Mesothelial cell of epicardium (in vitro differentiated cells): ENCODE measurements around the gene CYBB. TPM values are rescaled to one million over a fixed set of nuclear protein-coding genes. Genes with fewer than 3 reads are reported as not detected.
"Not testable (repeated sequence)": the region's sequence is repeated elsewhere in the genome, so short reads cannot be mapped to it uniquely, and the experiment has no call there.

Source experiments
- DNase-seq, 2 experiments: peaks; one replicate each; pipeline ENCODE4 v3.0.0; 2021; ENCODE audit warnings: low spot score in 2 of 2; ENCODE audit not compliant: unreplicated experiment in 2 of 2
- H3K27ac Mint-ChIP-seq: 2 replicates; pipeline ENCODE4 v1.8.0; 2021; ENCODE audit warnings: mixed read lengths
- H3K27me3 Mint-ChIP-seq: 2 replicates; pipeline ENCODE4 v1.8.0; 2021; ENCODE audit warnings: low read depth, mixed read lengths
- H3K36me3 Mint-ChIP-seq: 2 replicates; pipeline ENCODE4 v1.8.0; 2021; ENCODE audit warnings: mixed read lengths
- H3K4me1 Mint-ChIP-seq: 2 replicates; pipeline ENCODE4 v1.8.0; 2021; ENCODE audit warnings: mixed read lengths
- H3K4me3 Mint-ChIP-seq: 2 replicates; pipeline ENCODE4 v1.8.0; 2021; ENCODE audit warnings: mild to moderate bottlenecking, moderate library complexity, mixed read lengths
- H3K9me3 Mint-ChIP-seq: 2 replicates; pipeline ENCODE4 v1.8.0; 2021; ENCODE audit warnings: mixed read lengths
- total RNA-seq: library from RNA; stranded (reverse); gene quantifications from 3 replicates; pipeline ENCODE4 v1.2.1, GENCODE V29; 2021
- TF ChIP-seq, protein P1 (sequence below): fragments of 200-600 bp; sonication (generic); IDR thresholded peaks from one replicate; pipeline ENCODE4 v1.5.0; 2021; ENCODE audit warnings: antibody characterized with exemption; ENCODE audit not compliant: unreplicated experiment

Gene CYBB
- total RNA-seq, 1 donor from 2014 or later: 0.07 TPM

DNA sequence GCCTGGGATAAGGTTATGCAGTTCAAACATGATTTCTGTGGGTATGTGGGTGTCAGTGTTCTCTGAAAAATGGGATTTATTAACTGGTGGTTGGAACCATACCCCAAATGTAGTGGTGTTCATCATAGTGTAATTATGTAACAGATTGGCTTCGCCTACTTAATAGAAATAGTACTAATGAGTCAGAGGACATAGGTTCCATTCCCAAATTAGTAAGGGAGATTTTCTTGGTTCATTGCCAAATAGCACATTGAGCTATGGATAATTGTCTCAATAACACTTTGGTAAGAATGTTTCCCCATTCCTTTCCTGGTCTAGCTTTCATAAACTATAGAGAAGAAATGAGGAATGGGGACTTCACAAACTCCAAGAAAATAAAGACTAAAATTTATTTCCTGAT lies 20.5 kb upstream of the CYBB start:
- Mint-ChIP-seq H3K36me3 (no peaks in the 10 kb centered on the region), H3K4me3 (no peak overlapping the region), H3K9me3 (peaks cover 23% of the 10 kb centered on the region), H3K27ac (no peak overlapping the region), H3K4me1 (no peaks in the 10 kb centered on the region), H3K27me3 (no peaks in the 10 kb centered on the region)
- DNase-seq: no peak
- TF ChIP-seq, protein P1, sequence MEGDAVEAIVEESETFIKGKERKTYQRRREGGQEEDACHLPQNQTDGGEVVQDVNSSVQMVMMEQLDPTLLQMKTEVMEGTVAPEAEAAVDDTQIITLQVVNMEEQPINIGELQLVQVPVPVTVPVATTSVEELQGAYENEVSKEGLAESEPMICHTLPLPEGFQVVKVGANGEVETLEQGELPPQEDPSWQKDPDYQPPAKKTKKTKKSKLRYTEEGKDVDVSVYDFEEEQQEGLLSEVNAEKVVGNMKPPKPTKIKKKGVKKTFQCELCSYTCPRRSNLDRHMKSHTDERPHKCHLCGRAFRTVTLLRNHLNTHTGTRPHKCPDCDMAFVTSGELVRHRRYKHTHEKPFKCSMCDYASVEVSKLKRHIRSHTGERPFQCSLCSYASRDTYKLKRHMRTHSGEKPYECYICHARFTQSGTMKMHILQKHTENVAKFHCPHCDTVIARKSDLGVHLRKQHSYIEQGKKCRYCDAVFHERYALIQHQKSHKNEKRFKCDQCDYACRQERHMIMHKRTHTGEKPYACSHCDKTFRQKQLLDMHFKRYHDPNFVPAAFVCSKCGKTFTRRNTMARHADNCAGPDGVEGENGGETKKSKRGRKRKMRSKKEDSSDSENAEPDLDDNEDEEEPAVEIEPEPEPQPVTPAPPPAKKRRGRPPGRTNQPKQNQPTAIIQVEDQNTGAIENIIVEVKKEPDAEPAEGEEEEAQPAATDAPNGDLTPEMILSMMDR: no peak

DNA sequence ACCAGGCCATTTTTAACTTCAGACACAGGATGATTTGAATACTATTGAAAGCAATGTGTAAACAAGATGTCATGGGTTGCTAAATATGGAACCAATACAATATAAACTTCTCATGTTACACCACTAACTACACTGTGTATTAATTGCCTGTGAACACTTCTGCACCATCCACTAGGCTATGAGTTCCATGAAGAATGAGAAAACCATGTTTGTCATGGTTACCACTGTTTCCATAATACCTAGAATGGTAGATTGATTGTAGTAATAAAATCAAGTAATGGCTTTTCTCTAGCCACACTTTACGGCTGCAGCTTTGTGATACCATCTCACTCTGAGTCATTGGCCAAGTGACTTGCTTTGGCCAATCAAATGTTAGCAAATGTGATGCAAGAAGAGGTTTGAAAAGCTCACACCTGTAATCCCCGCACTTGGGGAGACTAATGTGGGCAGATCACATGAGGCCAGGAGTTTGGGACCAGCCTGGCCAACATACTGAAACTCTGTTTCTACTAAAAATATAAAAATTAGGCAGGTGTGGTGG lies 19.9 kb upstream of the CYBB start:
- H3K36me3 Mint-ChIP-seq: no peaks in the 10 kb centered on the region
- no peaks in the 10 kb centered on the region for H3K27me3 Mint-ChIP-seq
- TF ChIP-seq, protein P1: no peak
- no peak overlapping the region for H3K4me3 Mint-ChIP-seq
- no peaks in the 10 kb centered on the region for H3K4me1 Mint-ChIP-seq
- H3K9me3 Mint-ChIP-seq: peaks cover 23% of the 10 kb centered on the region
- no peak for DNase-seq
- H3K27ac Mint-ChIP-seq: no peak overlapping the region

DNA sequence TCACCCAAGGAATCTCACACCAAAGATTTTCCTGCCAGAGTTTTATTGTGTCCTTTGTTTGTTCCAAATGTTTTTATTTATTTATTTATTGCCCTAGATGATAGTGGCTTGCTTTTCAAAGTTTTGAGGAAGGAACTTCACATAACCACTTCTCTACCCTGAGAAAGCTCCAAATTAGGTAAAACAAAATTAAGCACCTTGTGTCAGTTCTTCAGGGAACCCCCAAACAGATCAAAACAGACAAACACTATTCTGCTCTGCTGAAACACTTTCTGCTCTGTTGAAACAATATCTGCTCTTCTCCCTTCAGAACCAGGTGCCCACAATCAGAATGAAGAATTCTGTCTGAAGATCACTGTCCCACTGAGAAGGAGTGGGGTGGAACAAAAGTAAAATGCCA lies 16.5 kb upstream of the CYBB start:
- TF ChIP-seq, protein P1: no peak
- H3K9me3 Mint-ChIP-seq: peaks cover 34% of the 10 kb centered on the region
- no peaks in the 10 kb centered on the region for H3K36me3 Mint-ChIP-seq
- no peak overlapping the region for H3K27ac Mint-ChIP-seq
- no peaks in the 10 kb centered on the region for H3K27me3 Mint-ChIP-seq
- no peak for DNase-seq
- H3K4me3 Mint-ChIP-seq: no peak overlapping the region
- no peaks in the 10 kb centered on the region for H3K4me1 Mint-ChIP-seq

DNA sequence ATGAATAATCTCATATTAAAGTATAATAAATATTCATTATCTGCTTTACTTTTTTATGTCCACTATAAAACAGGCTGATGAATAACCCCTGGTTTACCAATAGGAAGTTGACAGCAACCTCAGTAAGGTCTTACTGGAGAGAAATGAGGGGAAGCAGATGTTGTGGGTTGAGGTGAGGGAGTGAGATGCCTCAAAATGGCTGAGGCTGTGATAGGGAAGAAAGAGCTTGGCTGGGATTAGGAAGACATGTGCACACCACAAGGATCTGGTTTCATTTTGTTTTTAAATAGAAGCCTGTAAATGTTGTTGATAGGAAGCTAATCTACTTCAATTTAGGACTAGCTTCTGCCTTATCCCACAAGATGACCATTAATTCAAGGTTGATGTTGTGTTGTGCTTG lies 14.4 kb upstream of the CYBB start:
- H3K36me3 Mint-ChIP-seq: no peaks in the 10 kb centered on the region
- H3K4me3 Mint-ChIP-seq: no peak overlapping the region
- no peaks in the 10 kb centered on the region for H3K4me1 Mint-ChIP-seq
- TF ChIP-seq, protein P1: no peak
- H3K27ac Mint-ChIP-seq: no peak overlapping the region
- no peaks in the 10 kb centered on the region for H3K27me3 Mint-ChIP-seq
- H3K9me3 Mint-ChIP-seq: peaks cover 25% of the 10 kb centered on the region
- DNase-seq: no peak

DNA sequence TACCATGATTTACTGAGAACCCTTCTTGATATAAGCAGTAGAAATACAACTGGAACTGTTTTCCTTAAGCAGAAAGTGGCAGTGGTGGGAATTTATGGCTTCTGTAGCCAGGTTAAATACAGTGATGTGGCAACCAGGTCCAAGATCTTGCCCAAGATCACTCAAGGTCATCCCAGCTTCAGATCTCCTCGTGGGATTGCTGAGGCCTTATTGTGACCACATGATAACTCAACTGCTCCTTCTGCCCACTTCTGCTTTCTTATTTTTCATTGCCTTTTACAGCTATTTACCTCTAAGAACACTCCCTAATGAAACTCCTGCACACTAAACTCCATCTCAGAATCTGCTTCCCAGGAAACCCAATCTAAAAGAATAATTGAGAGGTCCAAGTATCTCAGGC lies 12.4 kb upstream of the CYBB start:
- TF ChIP-seq, protein P1: no peak
- Mint-ChIP-seq H3K27me3 (no peaks in the 10 kb centered on the region), H3K4me3 (no peak overlapping the region), H3K4me1 (no peaks in the 10 kb centered on the region), H3K9me3 (peaks cover 17% of the 10 kb centered on the region), H3K27ac (no peak overlapping the region), H3K36me3 (no peaks in the 10 kb centered on the region)
- DNase-seq: no peak

DNA sequence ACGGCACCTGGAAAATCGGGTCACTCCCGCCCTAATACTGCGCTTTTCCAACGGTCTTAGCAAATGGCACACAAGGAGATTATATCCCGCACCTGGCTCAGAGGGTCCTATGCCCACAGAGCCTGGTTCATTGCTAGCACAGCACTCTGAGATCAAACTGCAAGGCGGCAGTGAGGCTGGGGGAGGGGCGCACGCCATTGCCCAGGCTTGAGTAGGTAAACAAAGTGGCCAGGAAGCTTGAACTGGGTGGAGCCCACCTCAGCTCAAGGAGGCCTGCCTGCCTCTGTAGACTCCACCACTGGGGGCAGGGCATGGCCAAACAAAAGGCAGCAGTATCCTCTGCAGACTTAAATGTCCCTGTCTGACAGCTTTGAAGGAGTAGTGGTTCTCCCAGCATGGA lies 11.0 kb upstream of the CYBB start:
- H3K9me3 Mint-ChIP-seq: peaks cover 17% of the 10 kb centered on the region
- H3K27me3 Mint-ChIP-seq, DNase-seq, H3K27ac Mint-ChIP-seq, H3K36me3 Mint-ChIP-seq, H3K4me1 Mint-ChIP-seq, H3K4me3 Mint-ChIP-seq: not testable (repeated sequence)
